ENCODE data around the gene TMEM98. TPM values are rescaled to one million over a fixed set of nuclear protein-coding genes. Genes with fewer than 3 reads are reported as not detected.
"Not testable (repeated sequence)": the region's sequence is repeated elsewhere in the genome, so short reads cannot be mapped to it uniquely, and the experiment has no call there.

TMEM98 gene
- total RNA-seq, 4 donors from 2014 or later: 39.3 to 73.4 (median 54.2) TPM

DNA sequence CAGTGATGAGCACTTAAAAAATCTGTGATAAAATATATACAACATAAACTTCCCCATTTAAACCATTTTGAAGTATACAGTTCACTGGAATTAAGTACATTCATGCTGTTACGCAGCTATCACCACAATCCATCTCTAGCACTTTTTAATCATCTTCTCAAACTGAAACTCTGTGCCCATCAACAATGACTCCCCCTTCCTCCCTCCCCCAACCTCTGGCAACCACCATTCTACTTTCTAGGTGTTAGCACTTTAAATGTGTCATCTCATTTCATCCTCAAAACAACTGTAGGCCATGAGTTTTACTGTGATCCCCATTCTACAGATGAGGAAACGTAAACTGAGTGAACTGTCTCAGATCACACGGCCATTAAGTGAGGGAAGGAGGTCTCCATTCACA is 13.8 kb upstream of the TMEM98 start:
- Histone ChIP-seq H3K27me3 (no peaks in the 10 kb centered on the region), H3K9me3 (no peaks in the 10 kb centered on the region), H3K36me3 (no peaks in the 10 kb centered on the region), H3K4me1 (peaks cover 6 to 20% (median 16%) of the 10 kb centered on the region in 4 donors), H3K4me3 (no peak overlapping the region), H3K27ac (replicated peaks in 1 of 4) (no peak overlapping the region)
- TF ChIP-seq POLR2AphosphoS5 (IDR thresholded peaks at IDR 0.05) (no peak), EP300 (IDR thresholded peaks at IDR 0.05) (no peak), CTCF (IDR thresholded peaks at IDR 0.05) (no peak), POLR2A (IDR thresholded peaks at IDR 0.05; ENCODE audit: low read depth) (no peak)
- no peak for DNase-seq (ENCODE audit: extremely low spot score)
- intact Hi-C loops (cut with DNase I): loop anchor here (10.0 kb wide), 1 partner anchor 129 kb away; no protein-coding TSS in a partner anchor
- 91% methylated on average over 3 of the region's 3 CpGs for WGBS

DNA sequence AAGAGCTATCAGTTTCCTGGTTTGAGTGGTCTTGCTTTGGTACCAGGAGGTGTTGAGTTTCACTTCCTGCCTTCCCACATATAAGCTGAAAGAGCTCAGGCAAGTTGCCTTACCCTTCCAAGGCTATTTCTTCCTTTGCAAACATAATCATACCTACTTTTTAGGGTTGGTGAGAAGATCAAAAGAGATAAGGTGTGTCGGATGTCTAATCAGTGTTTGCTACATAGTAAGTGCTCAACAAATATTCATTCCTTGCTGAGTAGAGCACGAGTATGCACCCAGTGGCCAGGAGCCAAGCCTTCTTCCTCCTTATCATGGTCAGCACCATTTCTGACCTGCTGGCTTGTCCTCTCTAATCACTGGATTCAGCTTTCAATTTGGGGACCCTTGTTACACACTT is 12.7 kb upstream of the TMEM98 start:
- no peak for TF ChIP-seq POLR2AphosphoS5 (IDR thresholded peaks at IDR 0.05)
- no peak for TF ChIP-seq EP300 (IDR thresholded peaks at IDR 0.05)
- no peak for TF ChIP-seq CTCF (IDR thresholded peaks at IDR 0.05)
- TF ChIP-seq POLR2A (IDR thresholded peaks at IDR 0.05; ENCODE audit: low read depth): no peak
- Histone ChIP-seq H3K4me1 (peaks cover 6 to 13% (median 12%) of the 10 kb centered on the region in 4 donors), H3K4me3 (no peak overlapping the region), H3K9me3 (no peaks in the 10 kb centered on the region), H3K27ac (replicated peaks in 1 of 4) (no peak overlapping the region), H3K36me3 (no peaks in the 10 kb centered on the region), H3K27me3 (no peaks in the 10 kb centered on the region)
- WGBS: 75% methylated on average over 2 of the region's 2 CpGs
- intact Hi-C loops (cut with DNase I): loop anchor here (10.0 kb wide), 1 partner anchor 130 kb away; no protein-coding TSS in a partner anchor
- DNase-seq (ENCODE audit: extremely low spot score): peak; percentile 75

DNA sequence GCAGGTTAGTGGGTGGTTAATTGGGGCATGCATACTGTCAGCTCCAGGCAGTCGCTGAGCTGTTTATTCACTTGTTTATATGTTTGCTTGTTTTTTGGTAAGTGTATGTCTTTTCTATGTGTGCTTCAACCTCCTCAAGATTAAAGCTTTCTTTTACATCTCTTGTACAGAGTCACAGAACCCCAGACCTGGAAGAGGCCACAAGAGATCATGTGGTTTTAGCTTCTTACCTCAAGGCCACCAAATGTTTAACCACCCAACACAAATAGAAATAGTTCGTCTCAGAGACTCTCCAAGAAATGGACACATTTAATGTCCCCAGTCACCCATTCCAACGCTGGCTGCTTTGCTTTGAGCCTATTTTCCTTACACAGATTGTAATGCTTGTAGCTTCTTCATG is 11.8 kb upstream of the TMEM98 start:
- intact Hi-C loops (cut with DNase I): loop anchor here (10.0 kb wide), 1 partner anchor 131 kb away; no protein-coding TSS in a partner anchor
- no peak for DNase-seq (ENCODE audit: extremely low spot score)

GRCh38 chr17:32917081-32917480 is 10.9 kb upstream of the TMEM98 start:
- intact Hi-C loops (cut with DNase I): loop anchor here (10.0 kb wide), 1 partner anchor 132 kb away; no protein-coding TSS in a partner anchor
- no peak overlapping the region for H3K4me3 ChIP-seq
- TF ChIP-seq POLR2AphosphoS5 (IDR thresholded peaks at IDR 0.05) (no peak), EP300 (IDR thresholded peaks at IDR 0.05) (no peak), CTCF (IDR thresholded peaks at IDR 0.05) (no peak)

More for the DNA sequence above, 11.8 kb upstream of the TMEM98 start:
- 84% methylated on average over 3 of the region's 3 CpGs for WGBS
- Histone ChIP-seq H3K4me3 (no peak overlapping the region), H3K36me3 (no peaks in the 10 kb centered on the region), H3K27me3 (no peaks in the 10 kb centered on the region), H3K4me1 (peaks cover 6 to 12% (median 12%) of the 10 kb centered on the region in 4 donors), H3K27ac (replicated peaks in 1 of 4) (no peak overlapping the region), H3K9me3 (no peaks in the 10 kb centered on the region)
- TF ChIP-seq CTCF (IDR thresholded peaks at IDR 0.05) (no peak), POLR2AphosphoS5 (IDR thresholded peaks at IDR 0.05) (no peak), POLR2A (IDR thresholded peaks at IDR 0.05; ENCODE audit: low read depth) (no peak), EP300 (IDR thresholded peaks at IDR 0.05) (no peak)

DNA sequence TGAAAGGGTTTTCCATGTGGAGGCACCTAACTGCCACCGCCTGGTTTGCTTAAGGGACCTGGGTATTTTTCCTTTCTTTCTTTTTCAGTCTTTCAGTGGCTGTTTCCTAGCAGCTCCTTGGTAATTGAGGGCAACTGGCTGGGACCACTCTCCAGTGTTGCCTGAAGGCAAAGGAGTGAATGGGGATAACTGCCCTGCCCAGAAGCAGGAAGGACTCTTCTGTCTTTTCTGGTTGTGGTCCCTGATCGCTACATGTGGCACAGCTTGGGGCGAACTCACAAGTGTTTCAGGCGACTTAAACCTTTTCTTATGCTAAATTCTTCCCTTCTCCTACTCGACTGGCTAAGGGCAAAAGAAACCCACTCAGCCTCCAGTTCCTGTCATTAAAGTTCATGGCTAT is 10.1 kb upstream of the TMEM98 start:
- peak; percentile 64 for DNase-seq (ENCODE audit: extremely low spot score)
- intact Hi-C loops (cut with DNase I): loop anchor here (10.0 kb wide), 1 partner anchor 133 kb away; no protein-coding TSS in a partner anchor
- Histone ChIP-seq H3K36me3 (no peaks in the 10 kb centered on the region), H3K27ac (replicated peaks in 1 of 4) (no peak overlapping the region), H3K27me3 (no peaks in the 10 kb centered on the region), H3K4me3 (no peak overlapping the region), H3K9me3 (no peaks in the 10 kb centered on the region), H3K4me1 (no peaks in the 10 kb centered on the region)
- WGBS: 69% methylated on average over 5 of the region's 5 CpGs
- no peak for TF ChIP-seq POLR2A (IDR thresholded peaks at IDR 0.05; ENCODE audit: low read depth)
- no peak for TF ChIP-seq POLR2AphosphoS5 (IDR thresholded peaks at IDR 0.05)
- no peak for TF ChIP-seq EP300 (IDR thresholded peaks at IDR 0.05)
- TF ChIP-seq CTCF (IDR thresholded peaks at IDR 0.05): no peak

More at GRCh38 chr17:32917081-32917480, 10.9 kb upstream of the TMEM98 start:
- H3K4me1 ChIP-seq: peaks cover 2 to 6% (median 6%) of the 10 kb centered on the region in 4 donors
- no peaks in the 10 kb centered on the region for H3K9me3 ChIP-seq
- no peak overlapping the region for H3K27ac ChIP-seq (replicated peaks in 1 of 4)
- no peak for DNase-seq (ENCODE audit: extremely low spot score)
- no peaks in the 10 kb centered on the region for H3K36me3 ChIP-seq
- H3K27me3 ChIP-seq: no peaks in the 10 kb centered on the region

- H3K27ac ChIP-seq (replicated peaks in 1 of 4); H3K4me3 ChIP-seq; H3K4me1 ChIP-seq; H3K36me3 ChIP-seq; DNase-seq (ENCODE audit: extremely low spot score); H3K27me3 ChIP-seq; H3K9me3 ChIP-seq: not testable (repeated sequence)
- whole genome bisulfite sequencing: 89% methylated on average over 4 of the region's 4 CpGs
- intact Hi-C loops (cut with DNase I): loop anchor here (10.0 kb wide), 1 partner anchor 135 kb away; no protein-coding TSS in a partner anchor
These were observed 8.1 kb upstream of the TMEM98 start for GRCh38 chr17:32919876-32920275.

Data from esophagus muscularis mucosa (tissue), 4 donors.